Measurements from ENCODE around the gene ANAPC15.

Gene ANAPC15

DNA sequence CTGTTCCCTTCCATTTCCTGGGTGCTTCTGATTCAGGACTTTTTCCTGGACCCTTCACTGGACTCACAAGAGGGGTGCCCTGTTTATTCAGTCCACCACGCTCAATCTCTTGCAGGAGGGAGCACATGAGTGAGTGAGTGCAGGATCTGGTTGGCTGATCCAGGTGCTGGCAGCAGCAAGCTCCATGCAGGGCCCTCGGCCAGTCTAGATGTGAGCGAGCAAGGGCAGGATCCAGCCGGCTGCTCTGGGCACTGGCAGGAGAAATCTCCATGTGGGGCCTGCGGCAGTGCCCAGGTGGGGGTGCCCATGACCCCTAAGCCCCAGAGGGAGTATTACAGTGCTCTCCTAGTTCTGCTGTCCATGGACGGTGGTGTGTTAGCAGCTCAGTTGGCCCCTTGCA, 11.6 kb upstream of the ANAPC15 start:
- no peak for DNase-seq

DNA sequence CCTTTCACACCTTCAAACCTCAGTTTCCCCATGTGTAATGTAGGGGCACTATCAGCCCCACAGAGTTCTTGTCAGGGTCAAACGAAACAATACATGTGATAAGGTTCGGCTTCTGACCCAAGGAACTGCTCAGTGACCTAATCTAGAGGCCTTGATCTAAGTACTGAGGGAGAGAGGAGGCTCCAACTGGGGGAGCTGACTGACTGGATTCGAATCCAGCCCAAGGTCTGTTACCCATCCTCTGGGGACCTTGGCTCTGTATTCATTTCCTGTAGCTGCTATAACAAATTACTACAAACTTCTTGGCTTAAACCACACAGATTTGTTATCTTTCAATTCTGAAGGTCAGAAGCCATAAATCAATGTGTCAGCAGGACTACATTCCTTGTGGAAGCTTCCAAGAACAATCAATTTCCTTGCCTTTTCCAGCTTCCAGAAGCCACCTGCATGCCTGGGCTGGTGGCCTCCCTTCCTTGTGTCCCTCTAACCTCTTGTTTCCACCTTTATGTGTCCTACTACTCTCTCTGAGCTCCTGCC, 10.7 kb upstream of the ANAPC15 start:
- no peak for DNase-seq

DNA sequence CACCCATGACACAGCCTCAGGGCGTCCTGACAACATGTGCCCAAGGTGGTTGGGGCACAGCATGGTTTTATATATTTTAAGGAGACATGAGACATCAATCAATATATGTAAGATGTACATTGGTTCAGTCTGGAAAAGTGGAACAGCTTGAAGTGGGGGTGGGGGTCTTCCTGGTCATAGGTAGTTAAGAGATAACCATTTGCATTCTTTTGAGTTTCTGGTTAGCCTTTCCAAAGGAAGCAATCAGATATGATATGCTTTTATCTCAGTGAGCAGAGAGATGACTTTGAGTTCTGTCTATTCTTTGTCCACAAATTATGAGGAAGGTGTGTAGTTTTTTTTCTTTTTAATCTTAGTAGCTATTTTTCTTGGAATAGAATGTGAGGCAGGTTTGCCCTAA, 10.1 kb upstream of the ANAPC15 start:
- DNase-seq: no peak

DNA sequence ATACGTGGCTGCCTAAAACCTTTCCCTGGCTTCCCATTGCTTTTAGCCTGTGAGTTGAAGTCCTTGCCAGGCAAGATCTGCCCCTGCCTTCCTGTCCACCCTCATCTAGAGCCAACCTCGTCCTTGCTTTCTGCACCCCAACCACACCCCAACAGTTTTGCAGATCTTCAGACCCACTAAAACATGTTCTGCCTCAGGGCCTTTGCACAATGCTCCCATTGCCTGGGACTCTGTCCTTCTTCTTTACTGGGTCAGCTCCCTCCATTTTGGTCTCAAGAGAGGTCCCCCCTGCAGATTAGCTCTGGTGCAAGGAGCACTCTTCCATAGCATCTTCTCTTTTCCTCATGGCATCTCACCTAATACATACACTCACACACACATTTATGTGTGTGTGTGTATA, 8.4 kb upstream of the ANAPC15 start:
- no peak for DNase-seq

DNA sequence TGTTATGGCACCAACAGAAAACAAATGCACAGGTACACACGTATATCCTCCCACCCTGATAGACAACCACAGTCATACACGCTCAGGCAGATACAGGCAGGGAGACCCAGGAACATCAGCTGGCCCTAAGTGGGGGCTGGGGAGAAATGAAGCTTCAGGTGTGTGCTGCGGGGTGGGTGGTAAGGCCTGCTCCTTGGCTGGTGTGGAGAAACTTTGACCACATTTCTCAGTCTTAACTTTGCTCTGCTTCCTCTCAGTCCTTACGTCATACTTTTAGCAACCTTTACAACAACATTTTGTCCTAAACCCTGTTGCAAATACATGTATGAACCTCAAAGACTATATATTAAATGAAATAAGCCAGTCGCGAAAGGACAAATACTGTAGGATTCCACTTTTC, 6.7 kb upstream of the ANAPC15 start:
- no peak for DNase-seq

DNA sequence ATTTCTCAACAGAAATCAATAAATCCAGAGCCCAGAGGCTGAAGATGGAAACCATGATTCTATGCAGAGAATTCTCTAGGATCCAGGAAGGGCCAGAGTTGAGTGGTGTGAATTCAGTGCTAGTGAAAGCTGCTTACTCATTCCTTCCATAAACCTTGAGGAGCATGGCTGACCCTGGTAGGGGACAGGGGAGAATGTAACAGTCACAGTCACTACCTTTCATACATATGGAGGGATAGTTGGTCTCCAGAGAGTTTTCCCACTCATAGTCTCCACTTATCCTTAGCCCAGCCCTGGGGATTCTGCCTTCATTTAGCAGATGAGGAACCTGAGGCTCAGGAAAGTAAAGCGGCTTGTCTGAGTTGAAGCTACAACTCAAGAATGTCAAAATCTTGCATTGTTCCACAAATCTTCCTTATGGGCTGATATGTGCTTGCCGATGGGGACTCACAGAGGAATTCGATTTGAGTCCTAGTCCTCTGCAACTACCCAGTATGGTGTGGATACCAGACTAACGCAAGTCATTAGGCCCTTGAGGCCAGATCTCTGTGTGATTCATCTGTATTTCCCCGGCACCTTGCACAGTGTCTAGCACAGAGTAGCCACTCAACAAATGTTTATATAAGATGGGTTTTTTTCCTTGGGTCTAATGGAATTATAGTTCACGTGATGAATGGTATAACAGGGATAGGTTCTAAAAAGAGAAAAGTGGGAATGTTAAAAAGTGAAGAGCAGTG, 3.7 kb upstream of the ANAPC15 start:
- DNase-seq: no peak

DNA sequence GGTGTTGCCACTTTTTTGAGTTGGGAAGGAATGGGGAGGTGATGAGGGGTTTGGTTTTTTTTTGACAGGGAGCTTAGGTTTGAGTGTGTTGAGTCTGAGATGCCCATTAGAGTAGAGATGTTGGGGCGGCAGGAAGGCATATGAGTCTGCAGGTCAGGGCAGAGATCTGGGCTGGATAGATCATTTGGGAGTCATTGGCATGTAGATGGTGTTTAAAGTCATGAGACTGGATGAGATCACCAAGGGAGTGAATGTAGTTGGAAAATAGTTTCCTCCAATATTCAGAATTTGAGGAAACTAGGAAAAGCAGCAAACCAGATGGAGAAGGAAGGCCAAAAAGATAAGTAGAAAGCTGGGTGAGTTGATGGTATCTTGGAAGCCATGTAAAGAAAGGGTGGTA, 2.1 kb upstream of the ANAPC15 start:
- no peak for DNase-seq

DNA sequence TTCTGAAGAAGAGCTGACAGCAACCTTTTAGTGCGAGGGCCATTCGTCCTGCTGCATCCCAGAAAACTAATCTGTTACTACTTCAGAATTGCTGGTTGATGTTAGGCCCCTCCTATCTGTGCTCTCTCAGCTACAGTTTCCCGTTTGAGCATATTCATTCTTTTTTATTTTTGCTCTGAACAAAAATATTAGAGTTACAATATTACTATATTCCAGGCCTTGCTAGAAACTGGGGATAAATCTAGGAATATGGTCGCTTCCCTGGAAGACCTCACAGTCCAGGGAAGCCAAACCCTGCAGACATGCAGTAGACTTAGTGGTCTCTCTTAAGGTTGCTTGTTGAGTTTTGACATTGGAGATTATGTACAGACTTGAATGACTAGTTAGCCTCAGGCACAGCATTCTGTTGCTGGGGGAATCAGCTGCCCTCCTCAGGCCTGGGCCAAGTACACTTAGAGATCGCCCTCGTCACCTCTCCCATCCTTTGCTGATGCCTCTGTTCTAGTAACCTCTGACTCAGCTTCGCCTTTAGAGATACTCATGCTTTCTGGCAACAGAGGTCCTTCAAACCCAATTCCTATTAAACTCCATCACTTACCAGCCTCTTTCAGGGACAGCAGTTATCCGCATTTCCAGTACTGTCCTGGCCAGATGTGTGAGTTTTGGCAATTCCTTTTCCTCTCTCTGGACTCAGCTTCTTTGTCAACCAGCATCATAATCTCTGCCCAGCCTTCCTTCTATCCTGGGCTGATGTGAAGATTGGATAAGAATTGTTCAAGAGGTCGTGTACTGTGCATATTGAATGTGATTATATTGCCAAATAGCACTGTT, 698 bp upstream of the ANAPC15 start:
- DNase-seq: no peak

DNA sequence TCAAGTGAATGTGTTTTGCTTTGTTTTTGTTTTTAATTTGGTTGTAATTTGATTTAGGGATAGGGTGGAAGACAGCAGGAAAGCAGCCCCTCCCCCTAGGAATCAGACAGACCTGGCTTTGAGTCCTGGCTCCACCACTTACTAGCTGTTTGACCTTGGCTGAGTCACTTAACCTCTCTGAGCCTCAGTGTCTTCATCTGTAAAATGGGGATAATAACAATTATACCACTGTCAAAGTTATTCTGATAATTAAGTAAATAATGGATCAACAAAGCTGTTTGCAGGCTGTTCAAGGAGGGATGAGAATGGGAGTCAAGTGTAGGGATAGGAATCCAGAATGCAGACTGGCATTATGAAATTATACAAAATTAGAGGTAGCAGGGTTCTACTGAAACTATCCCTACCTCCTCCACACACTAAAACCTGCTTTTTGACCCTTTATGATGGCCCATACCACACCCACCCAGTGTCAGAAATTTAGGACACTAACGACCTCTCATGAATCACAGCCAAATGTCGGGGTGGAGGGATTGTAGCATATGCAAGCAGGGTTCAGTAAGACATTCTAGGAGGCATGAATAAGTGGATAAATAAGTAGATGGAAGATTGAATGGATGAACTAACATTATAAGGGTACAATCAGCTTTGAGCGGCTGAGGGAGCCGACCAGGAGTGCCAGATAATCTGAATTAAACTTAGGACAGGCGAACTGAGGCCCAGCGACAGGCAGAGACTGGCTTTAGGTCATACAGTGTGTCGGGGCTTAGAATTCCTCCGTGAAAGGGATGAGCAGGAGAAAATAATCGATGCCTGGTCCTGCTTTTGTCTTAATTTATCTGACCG, 974 bp downstream of the ANAPC15 start:
- no peak for DNase-seq

DNA sequence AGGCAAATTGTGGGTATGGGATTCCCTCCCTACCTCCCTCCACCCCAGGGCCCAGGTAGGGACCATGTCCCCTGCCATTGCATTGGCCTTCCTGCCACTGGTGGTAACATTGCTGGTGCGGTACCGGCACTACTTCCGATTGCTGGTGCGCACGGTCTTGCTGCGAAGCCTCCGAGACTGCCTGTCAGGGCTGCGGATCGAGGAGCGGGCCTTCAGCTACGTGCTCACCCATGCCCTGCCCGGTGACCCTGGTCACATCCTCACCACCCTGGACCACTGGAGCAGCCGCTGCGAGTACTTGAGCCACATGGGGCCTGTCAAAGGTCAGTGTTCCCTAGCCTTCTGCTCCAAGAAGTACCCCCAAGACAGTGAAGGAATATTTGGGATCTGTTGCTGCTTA, 6.6 kb downstream of the ANAPC15 start, which contains the start of gene TOMT:
Gene TOMT (plus strand): TSS at position 37 of the 400 bp plus-strand sequence. CDS start 28 bp downstream, at position 65.
- no peak for DNase-seq

DNA sequence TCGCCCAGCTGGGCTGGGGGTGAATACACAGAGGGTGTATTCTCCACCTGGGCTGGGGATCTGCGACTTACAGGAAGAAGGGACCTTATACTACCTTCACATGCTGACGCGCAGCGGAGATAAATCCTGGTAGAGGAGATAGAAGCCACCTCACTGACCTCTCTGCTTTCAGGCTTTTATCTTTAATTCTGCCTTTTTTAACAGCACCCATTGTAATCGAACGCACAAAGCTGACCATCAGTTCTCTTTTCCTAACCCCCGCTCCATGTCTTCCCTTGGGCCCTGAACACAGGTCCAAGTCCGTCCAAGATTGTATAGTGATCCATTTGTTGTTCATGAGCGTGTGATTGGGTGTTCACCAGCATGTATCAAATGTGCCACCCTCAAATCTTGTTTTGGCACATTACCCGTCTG, 8.7 kb downstream of the ANAPC15 start:
- no peak for DNase-seq

DNA sequence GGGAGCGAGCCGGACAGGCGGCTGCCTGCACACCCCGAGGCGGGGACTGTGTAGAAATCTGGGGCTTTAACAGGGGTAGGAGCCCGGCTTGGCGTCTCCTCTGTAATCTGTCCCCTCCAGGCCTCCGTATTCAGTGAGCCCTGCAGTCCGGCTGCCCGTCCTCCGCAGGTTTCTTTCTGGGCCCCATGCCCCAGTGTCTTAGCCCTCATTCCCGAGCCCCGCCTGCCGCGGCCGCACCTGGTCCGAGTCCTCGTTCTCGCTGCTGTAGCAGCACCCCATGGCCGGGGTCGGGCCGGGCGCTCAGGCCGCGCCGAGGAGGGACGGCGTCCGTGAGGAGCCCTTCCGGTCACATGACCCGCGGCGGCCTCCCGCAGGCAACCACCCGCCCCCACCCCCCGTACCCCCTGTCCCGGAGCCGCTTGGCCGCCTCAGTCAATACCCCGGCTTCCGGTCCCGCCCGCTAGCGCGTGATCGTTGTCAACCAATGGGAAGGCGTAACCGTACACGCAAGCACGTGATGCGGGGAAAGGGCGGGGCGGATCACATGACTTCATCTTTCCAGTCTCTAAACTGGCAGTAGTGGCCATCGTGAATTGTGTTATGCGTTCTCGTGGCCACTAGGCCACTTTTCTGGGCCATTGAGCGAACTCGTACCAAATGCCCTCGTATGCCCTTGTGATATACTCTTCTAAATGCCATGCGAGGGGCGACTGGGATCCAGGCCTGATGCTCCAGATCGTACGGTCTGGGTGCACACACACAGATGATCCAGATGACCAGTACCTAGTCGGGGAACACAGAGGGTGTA, 9.3 kb downstream of the ANAPC15 start, which contains the start of gene LAMTOR1:
Gene LAMTOR1 (minus strand): TSS at position 352 of the 808 bp plus-strand sequence. CDS start 73 bp downstream, at position 279.
- DNase-seq: peak; percentile 96

DNA sequence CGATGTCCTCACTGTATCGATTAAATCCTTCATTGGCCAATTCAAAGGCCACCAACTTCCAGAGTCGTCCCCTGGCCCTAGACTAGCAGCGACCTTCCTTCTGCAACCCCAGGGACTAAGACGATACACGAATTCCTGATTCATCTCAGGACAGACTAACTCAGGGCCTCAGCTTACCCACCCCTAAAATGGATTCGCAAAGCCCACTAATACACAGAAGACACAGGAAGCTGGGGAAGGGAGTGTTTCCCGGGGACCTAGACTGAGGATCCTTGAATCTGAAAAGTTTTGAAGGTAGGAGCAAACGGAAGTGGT, 9.9 kb downstream of the ANAPC15 start:
- DNase-seq: no peak

DNA sequence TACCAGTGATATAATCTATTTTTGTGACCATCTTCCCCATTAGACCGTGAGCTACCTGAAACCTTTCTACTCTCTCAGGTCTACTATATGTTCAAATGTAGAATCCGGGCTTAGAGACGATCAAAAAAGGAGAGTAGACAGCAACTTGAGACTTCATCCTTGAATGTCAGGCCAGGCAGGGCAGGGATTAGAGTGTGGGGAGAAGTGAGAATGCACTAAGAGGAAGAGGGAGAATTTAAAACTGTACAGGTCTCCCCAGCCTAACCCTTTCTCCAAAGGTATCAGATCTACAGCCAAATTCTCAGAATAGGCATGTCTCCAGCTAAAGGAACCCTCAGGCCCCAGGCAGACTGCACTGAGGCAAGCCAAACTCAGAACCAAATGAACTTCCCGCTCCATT, 10.3 kb downstream of the ANAPC15 start:
- DNase-seq: no peak

DNA sequence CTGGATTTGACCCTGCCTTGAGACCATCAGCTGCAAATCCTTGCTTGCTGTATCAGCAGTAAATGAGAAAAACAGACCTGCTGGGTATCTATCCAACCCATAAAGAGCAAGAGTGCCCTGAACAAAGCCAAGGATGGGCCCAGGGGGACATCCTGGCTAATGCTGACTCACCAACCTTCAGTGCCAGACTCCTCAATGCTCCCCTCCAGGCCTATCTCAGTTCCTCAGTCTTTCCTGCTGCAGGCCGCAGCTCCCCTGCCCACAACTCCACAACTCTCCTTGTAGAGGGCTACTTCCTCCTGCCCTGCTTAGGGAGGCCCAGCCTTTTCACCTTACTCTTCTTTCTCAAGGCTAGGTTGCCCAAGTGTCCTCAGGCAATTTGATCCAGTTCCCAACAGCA, 12.0 kb downstream of the ANAPC15 start:
- no peak for DNase-seq

DNA sequence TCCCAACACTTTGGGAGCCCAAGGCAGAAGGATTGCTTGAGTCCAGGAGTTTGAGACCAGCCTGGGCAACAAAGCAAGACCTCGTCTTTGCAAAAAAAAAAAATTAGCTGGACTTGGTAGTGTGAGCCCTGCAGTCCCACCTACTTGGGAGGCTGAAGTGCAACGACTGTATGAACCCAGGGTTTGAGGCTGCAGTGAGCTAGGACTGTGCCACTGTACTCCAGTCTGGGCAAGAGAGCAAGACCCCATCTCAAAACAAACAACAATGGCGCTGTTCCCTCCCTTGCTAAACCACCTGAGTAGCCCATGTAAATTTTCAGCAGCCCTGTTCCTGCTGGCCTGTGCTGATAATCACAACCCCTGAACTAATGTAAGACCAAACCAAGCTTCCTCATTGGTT, 12.5 kb downstream of the ANAPC15 start:
- DNase-seq: no peak

DNA sequence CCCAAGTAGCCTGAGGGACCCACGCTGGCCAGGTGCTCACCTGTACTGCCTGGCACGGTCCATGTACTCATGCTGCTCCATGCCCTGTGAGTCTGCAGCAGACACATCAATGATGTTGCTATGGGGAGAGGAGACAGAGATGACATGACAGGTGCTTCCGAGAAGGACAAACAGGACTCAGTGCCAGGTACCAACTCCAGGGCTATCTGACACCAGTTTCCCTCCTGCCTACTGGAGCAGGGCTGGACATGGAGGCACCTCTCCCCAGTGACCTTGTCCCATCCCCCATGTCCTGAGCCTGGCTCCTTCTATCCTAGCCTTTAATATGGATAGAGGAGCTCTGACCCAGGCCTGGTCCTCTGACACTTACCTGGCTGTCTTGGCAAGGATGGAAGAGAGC, 13.8 kb downstream of the ANAPC15 start:
- no peak for DNase-seq

DNA sequence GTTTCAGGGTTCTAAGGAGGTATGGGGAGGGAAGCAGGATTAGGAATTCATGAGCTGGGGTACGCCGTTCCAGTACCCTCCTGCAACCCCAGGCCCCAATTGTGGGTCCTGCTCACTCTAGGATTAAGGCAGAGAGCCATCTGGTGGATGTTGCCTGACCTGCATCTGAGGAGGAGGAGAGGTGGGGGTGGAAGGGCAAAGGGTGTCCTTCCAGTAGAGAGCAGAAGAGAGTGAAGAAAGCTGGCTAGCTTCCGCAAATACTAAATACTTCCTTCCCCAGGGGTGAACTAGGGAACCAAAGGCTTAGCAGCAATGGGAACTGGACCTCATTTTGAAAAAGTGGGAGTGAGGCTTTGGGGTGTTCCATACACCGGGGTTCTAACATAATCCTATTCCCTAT, 21.2 kb downstream of the ANAPC15 start:
- DNase-seq: no peak

DNA sequence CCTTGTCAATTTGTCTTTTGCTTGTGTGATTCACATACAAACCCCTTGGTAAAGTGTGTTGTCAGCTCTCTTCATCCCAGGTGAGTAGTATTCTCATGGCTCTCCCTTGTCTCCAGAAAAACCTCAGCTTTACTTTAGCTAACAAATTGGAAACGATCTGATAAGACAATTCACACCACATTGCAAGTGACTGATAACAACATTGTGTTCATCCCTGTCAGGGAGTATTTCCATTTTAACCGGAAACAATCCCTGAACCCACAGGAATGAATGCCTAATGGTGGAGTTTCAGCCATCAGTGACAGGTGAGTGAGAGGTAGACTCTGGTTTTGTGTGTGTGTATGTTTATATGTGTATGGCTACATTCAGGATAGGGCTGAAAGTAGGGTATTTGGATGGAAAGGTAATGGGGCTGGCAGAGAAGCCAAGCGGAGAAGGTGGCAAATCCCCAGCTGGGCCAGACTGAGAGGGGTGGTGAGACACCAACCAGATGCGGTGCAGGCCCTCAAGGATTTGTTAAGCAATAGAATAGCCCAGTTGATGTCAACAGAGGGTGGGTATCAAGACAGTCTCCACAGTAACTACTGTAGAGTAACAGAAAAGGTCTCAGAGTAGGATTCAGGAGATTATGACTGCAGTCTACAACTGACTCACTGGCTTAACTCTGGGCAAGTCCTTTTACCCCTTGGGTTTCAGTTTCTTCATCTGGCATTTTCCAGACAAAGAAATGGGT, 24.3 kb downstream of the ANAPC15 start:
- DNase-seq: no peak

DNA sequence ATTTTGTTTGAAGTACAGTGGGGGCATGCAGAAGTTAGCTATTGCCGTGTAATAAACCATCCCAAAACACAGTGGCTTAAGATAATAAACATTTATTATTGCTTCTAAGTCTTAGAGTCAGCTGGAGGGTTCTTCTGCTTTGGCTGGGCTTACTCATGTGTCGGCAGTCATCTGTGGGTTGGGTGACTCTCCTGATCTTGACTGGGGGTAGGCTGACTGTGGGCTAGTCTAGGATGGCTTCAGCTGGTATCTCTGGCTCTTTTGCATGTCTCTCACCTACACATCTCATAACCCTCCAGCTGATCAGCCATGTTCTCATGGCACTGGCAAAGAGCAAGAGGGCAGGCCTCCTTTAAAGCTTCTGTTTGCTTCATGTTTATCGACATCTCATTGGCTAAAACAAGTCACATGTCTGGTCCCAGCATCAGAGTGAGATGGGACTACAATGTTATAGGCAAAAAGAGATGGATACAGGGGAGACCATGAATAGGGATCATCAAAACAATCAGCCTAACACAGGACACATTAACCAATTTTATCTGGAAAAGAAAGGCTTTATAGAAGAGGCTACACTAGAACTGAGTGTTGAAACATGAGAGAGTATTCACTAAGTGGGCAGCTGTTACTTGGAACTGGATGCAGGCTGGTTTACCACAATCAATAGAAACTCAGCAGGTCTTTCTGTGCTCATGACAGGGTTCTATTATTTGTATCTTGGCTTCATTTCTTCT, 26.7 kb downstream of the ANAPC15 start:
- no peak for DNase-seq

DNA sequence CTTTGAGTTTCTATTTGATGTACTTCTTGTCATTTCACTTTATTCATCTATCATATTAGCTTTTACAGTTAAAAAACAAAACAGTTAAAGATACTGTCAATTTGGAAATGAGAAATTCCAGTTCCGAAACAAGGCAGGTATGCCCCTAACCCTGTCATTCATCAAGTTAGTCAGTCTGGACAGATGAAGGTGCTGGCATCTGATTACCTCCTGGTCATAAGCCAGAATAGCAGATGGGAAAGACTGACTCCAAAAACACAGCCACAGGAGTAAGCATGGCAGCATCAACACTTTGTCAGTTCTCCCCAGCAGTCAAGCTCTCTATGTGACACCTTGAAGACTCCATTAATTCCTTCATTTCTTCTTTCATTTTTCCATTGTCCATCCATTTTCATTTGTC, 27.5 kb downstream of the ANAPC15 start:
- DNase-seq: no peak
